Stimulated activated CD8-positive, alpha-beta memory T cell treated with anti-CD3 and anti-CD28 coated beads, Interleukin-4, amount 100 ng/mL, for 4 hours (primary cell): ENCODE data around the gene DLGAP1.

ENCODE experiments used
- DNase-seq, 2 donors: peaks; one replicate each; pipeline ENCODE4 v3.0.0-alpha.2; 2020; ENCODE audit warnings: low read depth in 2 of 2, low spot score in 1 of 2

Gene DLGAP1

GRCh38 chr18:4242431-4243161, 212.5 kb downstream of the DLGAP1 start:
- DNase-seq, result no peak

DNA sequence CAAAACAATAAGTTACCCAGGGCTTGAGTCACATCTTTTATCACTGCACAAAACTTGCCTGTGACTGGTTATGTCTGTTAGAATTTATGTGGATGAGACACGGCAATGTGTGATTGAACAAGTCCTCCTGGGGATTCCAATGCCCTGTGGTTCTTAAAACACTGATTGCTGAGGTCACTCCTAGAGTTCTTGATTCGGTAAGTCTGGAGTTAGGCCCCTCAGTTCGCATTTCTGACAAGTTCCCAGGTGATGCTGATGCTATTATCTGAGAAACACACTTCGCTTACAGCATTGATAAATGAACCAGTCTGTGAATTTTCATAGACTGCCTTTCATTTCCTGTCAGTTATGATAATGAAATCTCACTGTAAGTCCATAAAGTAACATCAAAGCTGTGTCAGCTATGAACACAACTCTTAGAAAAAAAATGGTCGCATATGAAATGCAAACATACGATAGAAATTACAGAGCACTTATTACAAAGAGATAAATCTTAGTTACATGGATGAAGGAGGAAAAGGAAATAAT, 214.0 kb downstream of the DLGAP1 start:
- DNase-seq, result no peak

- DNase-seq, result no peak
Observed at GRCh38 chr18:4238966-4239365, 216.1 kb downstream of the DLGAP1 start.

GRCh38 chr18:4237664-4238041, 217.5 kb downstream of the DLGAP1 start:
- DNase-seq, result no peak

DNA sequence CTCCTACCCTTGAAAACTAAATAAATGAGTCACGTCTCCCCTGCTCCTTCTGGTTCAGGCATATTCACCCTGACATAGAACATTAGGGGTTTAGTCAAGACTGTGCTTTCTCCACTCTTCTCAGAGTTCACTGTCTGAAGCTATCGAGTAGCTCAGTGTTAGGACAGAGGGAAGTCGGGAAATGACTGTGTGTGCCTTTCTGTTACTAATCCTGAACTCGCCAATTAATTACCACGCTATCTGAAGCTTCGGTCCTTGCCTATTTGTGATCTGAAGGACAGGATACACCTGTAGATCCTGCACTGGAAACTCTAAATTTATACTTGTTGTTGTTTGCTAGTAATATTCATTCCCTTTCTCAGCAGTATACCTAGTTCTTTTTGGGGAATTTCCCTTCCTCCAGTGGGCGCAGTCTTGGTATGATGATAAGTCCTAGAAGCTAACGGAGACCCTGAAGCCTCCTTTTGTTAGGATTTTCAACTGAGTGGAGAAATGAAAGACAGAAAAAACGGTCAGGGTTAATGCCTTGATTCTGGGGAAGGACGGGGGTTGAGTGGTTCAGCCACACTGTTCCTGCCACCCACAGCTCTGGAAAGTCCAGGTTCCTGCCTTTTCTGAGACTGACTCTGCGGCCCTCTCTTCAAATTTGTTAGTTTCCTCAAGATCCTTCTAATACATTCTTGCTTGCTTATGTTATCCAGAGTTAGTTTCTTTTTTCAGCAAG, 218.0 kb downstream of the DLGAP1 start:
- DNase-seq, result no peak

DNA sequence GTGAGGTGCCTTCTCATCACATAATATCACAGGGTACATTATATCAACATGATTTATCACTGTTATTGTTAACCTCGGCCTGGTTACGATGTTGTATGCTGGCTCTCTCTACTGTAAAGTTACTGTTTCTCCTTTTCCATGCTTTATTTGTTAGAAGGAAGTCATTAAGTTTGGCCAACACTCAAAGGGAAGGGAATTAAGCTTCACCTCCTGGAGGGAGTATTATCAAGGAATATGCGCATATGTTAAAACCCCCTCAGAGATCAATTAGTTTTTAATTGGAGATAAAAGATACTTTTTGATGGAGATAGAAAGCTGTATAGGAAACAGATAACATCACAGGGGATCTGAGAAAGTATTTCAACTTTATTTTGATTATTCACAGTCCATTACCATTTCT, 221.6 kb downstream of the DLGAP1 start:
- DNase-seq, result no peak

DNA sequence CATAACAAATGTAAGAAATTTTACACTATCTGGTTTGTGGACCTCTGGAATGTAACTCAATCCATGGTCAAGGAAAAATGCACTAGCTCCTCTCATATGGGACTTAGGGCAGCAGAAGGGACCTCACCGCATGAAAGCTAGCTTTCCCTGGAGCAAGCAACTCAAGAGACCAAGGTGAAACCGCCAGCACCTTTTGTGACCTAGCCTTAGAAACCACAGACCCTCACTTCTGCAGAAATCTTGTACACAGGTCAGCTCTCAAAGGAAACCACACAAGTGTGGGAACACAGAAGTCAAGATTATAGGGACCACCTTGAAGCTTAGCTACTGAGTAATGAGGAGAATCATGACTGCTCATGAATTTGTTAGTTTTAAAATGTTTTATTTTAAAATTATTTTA, 222.5 kb downstream of the DLGAP1 start:
- no peak for DNase-seq

DNA sequence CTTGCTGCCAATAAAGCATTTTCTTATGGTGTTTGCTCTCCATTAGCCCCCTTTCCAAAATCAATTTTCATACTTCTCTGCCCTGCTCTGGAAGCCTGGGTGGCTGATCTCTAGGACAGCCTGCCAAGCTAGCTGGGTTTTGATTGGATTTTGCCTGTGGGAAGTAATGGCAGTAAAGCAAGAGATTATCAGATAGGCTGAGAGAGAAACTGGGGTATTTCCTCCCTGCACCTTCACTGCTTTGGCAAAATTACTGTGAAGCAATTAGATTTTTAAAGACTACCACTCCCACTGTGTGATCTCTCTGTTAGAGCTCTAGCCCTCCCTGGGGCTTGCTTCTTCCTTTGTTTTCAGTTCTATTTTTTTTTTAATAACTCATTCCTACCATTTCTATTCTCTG, 223.8 kb downstream of the DLGAP1 start:
- DNase-seq, result no peak

DNA sequence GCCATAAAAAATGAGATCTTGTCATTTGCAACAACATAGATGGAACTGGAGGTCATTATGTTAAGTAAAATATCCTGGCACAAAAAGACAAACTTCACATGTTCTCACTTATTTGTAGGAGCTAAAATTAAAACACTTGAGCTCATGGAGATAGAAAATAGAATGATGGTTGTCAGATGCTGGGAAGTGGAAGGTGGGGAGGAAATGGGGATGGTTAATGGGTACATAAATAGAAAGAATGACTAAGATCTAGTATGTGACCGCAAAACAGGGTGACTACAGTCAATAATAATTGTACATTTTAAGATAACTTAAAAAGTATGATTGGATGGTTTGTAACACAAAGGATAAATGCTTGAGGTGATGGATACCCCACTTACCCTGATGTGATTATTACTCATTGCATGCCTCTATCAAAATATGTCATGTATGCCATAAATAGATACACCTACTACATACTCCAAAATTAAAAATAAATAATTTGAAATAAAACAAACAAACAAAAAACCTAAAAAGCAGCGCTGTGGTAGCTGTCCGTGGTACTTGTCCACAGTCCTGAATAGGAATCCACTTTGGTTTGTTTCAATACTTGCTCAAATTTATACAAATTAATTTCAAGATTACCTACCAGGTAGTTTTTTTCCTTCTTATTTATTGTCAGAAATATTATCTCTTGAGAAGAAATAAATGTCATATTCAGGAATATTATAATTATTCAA, 224.5 kb downstream of the DLGAP1 start:
- no peak for DNase-seq

DNA sequence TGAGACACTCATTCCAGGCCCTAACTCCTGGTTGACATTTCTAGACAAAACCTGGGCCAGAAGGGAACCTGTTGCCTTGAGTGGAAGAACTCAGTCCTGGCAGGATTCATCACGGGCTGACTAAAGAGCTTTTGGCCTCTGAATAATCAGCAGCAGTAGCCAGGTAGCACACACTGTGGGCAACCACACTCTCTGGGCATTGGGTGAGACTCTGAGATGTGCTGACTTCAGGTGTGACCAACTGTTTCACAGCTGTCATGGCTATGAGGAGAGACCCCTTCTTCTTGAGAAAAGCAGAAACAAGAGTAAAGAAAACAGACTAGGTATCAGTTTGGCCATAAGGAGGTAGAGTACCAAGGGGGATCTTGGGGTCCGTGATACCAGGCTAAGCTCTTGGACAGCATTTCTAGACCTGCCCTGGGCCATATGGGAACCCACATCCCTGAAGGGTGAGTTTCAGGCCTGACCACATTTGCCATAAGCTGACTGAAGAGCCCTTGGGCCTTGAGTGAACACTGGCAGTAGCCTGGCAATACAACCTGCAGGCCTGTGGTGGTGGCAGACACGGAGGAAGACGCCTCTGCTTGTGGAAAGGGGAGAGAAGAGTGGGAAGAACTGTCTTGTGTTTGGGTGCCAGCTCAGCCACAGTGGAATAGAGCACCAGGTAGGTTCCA, 230.9 kb downstream of the DLGAP1 start:
- DNase-seq, result no peak

DNA sequence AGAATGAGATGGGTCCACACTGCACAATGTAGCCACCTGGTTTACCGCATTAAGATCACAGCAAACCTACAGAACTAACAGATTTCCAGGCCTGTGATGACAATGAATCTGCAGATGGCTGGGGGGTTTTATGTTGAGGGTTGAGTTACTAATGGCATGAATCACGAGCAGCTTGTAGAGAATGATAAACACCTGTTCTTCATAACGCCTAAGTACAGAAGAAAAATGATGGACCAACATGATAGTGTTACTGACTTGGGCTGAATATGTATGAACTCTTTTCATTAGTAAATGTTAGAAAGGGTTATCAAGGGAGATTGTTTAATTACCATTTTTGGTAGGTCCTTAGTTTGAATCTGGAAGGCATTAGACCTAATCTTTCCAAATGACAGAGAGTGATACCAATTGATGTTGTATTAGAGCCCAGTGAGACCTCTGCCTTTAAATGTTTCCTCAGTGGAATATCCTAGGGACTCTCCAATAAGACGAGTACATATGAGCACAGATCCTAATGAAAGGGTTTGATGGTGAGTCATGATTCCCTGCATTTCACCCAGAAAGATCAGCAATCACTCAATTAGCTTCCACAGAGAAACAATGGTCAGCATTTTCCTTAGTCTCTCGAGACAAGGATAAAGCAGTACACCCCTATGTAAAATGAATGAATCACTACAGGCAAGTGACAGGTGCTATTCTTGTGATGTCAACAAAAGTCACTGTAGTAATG, 243.8 kb downstream of the DLGAP1 start:
- no peak for DNase-seq

DNA sequence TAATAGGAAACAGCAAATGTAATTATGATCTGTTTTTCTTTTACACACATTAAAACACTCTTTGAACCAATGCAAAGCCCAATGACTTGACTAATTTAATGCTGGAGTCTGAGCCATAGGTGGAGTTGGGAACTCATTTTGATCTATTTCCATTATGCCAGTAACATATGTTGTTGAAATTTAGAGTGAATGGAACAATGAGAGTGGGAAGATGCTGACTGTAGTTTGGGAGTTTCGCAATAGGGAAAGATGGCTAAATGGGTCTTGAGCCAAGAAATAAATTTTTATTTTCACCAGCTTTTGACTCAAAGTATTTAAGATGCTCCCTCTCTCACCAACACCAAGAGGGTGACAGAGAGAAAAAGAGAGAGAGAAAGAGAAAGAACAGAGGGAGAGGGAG, 246.7 kb downstream of the DLGAP1 start:
- no peak for DNase-seq

DNA sequence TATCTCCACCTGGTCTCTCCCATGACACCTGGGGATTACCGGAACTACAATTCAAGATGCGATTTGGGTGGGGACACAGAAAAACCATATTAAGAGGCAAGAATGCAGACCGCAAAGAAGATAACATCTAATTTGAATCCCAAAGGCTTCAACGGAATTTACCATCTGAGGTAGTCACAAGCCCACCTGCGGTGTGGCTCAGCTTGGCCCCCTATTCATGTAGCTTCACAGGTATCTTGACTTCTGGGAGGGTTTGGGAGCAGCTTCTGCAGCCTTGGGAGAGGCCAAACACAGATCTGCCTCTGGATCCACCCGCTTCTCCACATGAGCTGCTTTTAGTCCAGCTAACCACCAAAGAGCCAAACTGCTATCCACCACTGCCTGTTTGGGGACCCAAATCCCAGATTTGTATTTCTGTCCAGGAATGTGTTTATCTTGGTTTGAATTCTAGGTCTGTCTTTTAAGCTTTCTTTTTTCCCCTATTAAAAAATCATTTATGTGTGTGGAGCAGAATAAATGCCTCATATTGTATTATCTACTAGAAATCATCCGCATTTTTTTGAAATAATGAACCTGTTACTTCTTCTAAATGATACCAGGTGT, 247.6 kb downstream of the DLGAP1 start:
- DNase-seq, result no peak

DNA sequence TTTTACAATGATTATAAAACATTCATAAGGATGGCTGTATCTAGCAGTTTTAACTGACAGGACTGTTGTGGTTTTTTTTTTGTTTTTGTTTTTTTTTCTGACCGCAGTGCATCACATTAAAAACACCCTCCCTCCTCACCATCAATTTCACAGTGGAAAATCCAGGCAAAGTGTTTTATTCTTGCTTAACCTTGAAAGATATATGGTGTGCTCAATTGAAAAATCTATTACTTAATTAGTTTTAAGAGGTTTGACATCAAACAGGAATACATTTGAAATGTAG, 250.7 kb downstream of the DLGAP1 start:
- no peak for DNase-seq

DNA sequence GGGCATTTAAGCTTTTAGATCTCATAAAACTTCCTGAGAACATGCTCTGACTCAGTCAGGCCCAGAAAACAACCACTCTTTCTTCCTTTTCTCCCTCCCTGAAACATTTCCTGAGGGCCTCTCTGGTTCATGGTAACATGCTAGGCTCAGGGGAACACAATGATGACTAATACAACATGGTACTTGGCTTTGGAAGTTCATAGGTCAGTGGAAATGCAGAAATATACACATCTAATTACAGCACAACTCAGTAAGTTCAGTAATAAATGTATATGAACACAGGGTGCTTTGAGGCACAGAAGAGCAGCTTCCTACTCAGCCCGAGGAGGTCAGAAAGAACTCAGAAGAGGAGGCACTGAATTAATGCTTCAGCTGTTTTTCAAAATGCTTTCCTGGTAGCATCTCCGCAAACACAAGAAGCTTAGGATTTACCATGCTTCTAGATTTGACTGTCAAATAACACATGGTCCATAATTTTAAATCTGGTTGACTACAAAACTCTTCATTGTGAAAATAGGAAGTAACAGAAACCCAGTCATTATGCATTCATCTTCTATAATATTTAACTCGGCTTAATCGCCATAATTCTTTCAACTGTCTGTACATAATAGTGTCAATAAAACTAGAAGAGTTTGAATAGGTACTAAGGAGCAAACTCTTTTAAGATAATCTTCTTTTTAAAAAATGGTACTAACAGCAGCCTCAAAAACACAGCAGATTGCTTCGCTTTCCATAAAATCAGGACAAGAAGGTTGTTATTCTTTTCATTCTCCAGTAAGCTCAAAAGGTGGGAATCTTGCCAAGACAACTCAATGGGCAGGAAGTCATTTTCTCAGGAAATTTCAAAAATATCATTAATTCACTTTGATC, 251.3 kb downstream of the DLGAP1 start:
- DNase-seq, result no peak

- DNase-seq, result no peak
Observed at GRCh38 chr18:4200399-4200798, 254.7 kb downstream of the DLGAP1 start.

DNA sequence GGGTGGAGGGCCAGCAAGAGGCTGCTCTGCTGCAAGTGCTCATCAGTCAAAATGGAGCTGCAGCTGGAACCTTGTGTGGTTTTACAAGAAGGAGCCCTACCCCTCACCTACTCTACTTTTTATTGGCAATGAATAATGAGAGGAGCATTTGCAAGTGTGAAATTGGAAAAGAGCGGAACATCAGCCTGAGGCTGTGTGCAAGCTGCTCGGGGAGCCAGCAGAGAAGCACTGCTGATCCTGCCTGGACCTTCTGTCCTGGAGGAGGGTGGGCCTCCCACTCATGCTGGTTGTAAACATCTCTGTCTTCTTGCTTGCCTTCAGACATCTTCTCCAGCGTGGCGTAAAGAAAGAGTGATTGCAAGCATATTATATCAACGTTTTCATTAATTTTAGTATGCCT, 256.2 kb downstream of the DLGAP1 start:
- DNase-seq, result no peak

DNA sequence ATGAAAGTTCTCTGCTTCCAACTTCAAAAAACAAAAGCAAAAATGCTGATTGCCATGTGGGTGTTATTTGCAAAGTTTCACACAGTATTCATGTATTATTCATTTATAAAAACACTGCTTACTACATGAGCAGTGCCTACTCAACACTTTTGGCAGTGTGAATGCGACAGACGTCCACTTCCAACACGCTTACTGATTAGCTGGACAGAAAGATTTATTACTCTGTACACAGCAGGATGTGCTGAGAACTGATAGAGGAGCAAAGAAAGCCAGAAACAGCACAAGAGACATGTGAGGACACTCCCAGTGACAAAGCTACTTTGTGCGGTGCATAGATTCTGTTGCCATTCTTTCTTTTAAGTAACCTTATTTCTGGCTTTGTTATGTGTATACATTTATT, 258.8 kb downstream of the DLGAP1 start:
- no peak for DNase-seq

GRCh38 chr18:4193086-4193485, 262.0 kb downstream of the DLGAP1 start:
- no peak for DNase-seq
